NOMO-1 treated with DMSO at 0.1 percent for 48 hours (cell line): Measurements from ENCODE around the gene LANCL2.

Source experiments
- DNase-seq: peaks from one replicate; lab custom pipeline; 2025; ENCODE audit not compliant: unreplicated experiment; lab: John Stamatoyannopoulos, UW

LANCL2 gene

DNA sequence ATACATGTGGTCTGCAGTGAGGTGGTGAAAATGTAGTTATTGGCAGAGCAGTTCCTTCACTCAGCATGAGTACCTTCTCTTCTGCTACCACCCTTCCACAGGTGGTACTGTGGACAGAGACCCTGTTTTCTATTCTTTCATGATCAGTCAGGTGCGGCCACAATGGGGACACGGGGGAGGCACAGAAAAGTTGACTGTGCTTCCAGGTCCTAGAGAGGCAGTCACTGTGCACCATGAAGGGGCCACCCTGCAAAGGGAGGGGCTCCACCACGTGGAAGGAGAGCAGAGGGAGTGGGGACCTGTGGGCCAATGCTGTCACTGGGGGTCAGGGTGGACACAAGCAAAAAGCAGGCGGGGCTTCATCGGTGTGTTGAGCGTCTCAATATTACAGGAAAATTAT lies 3.6 kb upstream of the LANCL2 start:
- DNase-seq, result no peak

DNA sequence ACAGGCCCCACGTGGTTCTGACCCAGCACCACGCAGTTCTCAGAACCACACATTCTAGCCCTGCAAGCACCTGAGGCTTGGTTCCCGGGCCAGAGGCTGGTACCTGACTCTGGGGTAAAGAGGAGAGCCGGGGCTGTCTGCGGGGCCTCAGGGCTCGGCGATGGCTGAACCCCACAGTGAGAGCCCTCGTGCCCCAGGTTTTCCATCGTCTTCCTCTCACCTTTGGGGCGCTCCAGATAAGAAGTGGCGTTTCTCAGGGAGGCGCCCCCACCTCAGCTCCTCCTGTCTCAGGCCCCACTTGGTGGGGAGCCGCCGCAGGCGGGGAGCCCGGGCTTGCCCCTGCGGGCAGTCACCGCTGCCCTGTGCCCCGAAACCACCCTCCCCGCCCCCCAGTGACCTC lies 2.2 kb upstream of the LANCL2 start:
- no peak for DNase-seq

DNA sequence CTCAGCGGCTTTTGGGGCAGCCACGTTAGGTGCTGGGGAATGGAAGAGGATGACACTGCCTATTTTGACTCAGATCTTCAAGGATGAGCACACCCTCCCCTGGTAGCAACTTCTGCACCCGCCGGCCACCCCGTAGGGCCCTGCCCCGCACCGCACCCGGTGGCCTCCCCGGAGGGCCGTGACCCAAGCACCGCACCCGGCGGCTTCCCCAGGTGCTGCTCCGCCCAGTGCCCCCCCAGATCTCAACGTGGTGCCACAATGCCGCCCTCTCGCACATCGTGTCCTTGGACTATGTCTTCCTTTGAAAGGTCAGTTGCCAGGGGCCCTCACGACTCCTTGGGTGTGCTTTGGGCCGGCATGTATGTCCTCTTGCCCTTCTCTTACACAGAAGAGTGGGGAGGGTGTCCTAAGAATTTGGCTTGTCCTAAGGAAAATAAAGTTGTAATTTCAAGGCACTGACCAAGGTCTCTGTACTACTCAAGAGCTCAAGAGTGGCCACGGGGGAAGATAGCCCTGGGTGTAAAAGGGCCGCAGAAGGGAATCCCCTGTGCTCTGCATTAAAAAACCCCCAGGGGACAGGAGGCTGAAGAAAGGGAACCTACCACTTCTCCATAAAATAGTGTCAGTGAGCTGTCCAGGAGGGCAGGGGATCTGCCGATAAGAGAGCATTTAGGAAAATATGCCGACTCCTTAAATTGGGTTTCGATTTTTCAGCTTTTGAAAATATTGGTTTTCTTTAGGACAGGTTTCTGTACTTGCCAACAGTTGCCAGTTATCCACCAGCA lies 1.6 kb upstream of the LANCL2 start:
- no peak for DNase-seq

DNA sequence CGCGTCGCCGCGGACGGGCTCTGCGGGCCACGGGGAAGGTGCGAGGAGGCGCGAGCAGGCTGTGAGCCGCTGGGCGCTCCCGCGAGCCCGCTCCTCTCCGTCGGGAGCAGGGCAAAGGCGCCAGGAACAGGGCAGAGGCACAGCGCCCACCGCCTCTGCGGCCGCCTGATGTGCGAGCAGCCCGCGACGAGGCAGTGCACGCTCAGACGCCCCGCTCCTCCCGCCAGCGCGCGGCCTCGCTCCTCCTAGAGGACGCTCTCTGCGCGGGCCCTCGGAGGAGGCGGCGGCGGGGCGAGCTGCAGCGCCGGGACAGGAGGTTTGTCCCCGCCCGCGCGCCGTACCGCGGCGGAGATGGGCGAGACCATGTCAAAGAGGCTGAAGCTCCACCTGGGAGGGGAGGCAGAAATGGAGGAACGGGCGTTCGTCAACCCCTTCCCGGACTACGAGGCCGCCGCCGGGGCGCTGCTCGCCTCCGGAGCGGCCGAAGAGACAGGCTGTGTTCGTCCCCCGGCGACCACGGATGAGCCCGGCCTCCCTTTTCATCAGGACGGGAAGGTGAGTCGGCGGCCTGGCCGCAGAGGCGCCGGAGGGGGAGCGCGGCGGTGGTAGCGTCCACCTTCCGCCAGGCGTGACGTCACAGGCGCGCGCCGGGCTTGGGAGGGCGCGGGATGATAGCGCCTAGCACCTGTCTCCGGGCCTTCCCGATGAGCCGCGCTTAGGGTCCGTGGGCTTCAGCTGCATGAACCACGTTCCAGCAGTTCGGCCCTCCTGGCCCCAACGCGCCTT lies 731 bp downstream of the LANCL2 start:
- DNase-seq, result peak; percentile 88

DNA sequence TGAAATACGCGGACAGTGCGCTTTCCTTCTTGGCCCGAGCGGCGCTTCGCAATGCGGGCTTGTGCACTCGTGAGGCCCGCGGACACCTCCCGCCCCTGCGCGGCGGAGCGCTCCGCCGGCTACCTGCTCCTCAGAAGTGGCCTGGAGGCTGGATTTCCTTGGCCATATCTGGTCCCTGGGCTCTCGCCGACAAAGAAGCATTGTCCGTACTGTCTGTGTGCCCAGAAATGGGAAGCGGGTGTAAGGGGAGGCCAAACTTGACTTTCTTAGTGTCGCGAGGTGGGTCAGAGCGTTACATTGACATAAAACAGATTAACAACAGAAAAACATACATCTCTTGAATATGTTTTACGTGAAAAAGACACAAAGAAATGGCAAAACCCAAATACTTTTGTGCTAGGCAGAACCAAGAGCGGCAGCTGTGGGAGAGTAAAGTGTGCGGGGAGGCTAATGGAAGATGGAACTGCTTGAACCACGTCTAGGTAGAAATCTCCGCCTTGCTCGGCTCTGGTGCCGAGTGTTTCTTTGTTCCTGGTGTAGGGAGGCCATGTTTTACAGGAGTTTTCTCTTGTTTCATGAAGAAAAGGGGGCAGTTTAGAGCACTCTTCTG lies 1.4 kb downstream of the LANCL2 start:
- no peak for DNase-seq

DNA sequence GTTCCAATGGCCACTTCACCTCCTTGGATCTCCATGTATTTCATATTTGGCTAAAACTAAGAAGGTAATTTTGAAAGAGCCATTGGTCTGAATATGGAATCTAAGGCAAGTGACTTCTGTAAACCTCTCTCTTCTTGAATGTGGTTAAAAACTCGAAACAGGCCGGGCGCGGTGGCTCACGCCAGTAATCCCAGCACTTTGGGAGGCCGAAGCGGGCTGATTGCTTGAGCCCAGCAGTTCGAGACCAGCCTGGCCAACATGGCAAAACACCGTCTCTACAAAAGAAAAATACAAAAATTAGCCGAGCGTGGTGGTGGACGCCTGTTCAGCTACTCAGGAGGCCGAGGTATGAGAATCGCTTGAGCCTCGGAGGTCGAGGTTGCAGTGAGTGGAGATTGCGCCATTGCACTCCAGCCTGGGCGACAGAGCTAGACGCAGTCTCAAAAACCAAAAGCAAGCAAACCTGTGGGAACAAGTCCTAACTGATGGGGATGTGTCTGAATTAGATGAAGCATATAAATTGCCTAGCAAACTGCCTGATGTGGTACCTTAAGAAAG lies 2.2 kb downstream of the LANCL2 start:
- DNase-seq, result no peak

DNA sequence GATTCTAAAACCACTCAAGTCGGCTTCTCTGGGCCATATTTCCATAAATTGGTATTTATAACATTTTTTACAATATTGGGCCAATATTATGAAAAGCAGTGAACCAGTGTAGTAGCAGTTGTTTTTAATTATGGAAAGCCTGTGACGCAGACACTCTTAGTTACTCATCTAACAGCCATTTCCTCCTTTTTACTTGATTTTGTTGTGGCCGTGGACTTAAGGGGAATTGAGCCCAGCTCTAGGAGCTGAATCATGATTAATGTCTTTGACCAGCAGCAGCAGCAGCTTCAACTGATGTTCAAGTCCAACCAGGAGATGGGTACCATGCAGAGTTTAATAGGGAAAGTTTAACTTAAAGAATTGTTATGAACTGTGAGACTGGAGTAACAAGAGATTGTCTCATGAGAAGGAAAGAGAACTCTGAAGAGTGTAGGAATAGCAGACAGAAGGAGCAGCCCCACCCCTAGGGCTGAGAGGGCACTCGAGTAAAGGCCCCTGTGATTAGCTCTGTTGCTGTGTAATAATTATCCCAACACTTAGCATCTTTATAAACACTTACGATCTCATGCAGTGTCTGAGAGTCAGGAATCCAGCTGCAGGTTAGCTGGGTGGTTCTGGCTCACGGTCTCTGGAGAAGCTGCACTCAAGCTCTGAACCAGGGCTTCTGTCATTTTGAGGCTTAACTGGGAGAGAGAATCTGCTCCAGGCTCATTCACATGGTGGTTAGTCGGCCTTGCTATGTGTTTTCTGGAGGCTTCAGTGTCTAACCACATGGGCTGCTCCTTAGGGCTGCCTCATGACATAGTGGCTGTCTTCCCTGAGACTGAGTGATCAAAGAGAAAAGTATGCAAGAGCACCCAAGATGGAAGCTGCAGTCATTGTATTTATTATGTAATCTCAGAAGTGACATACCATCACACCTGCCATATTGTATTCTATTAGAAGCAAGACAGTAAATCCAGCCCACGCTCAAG lies 4.6 kb downstream of the LANCL2 start:
- DNase-seq, result peak; percentile 72

DNA sequence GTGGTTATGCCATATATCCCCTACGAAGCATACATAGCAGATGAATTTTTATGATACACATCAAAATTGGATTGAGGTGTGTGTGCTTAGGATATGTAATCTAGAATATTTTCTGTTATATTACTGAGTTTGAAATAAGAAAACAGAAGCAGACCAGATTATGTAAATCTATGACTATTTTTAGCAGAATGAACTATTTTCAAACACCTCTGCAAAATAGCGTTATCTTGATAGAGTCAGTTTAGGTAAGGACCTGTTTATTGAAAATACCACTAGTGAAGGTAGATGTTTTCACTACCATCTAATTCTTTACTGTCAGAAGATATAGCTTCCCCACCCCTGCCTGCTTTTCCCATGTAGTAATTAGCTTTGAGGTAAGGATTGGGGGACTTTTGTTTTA lies 9.1 kb downstream of the LANCL2 start:
- DNase-seq, result no peak

DNA sequence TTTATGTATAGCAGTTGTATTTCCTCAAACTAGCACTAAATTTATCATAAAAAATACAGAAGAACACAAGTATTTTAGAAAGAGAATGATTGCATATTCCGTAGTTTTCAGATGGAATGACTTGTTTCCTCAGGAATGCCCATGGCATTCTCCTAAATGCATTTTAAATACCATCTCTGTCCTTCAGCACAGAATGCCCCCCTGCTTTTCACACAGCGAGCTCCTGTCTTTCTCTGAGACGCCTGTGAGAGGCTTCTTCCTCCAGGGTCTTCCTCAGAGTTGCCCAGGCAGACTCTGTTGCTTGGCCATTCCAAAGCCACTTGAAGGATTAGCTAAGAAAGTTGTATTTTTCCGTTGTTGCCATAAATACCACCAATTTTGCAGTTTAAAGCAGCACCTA lies 10.1 kb downstream of the LANCL2 start:
- DNase-seq, result no peak

DNA sequence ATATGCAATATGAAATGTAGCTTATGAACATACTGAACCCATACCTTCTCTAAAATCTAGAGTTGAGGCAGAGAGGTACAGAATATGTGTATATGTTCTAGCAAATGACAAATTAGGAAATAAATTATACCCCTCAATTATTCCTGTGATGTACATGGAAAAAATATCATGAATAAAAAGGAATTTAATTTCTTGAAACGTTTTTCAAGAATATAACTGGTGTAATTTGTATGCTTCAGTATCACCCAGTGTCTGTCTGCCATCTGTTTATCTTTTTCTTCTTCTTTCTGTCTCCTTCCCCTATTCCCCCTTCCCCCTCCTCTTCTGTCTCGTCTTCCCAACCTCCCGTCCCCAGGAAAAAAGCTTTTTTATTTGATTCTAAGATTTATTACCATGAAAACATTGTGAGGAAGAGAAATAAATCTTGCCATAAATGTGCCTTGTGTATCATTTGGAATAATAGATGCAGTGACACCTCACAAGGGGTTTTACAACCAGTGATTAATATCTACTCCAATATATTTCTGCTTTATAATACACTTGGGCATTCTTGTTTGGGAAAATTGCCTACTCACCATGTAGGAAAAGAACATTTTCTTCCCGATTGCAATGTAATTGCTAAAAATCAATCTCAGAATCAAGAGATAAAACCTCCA lies 12.2 kb downstream of the LANCL2 start:
- DNase-seq, result no peak

DNA sequence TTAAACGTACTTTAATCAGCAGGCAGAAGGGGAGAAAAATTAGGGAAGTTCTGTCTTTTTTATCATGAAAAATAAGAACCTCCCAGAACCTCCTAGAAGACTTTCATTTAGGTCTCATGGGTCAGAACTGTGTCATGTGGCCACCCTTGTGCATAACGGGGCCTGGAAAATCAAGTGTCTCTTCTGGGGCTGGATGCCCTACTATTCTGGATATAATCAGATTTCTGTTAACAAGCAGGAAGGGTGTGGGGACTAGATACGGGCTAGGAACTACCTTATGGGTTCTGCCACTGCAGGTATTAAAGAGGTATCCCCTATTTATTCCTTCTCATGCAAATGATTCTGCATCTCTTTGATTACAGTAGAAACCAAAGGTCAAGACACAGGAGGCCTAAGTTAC lies 14.1 kb downstream of the LANCL2 start:
- no peak for DNase-seq

DNA sequence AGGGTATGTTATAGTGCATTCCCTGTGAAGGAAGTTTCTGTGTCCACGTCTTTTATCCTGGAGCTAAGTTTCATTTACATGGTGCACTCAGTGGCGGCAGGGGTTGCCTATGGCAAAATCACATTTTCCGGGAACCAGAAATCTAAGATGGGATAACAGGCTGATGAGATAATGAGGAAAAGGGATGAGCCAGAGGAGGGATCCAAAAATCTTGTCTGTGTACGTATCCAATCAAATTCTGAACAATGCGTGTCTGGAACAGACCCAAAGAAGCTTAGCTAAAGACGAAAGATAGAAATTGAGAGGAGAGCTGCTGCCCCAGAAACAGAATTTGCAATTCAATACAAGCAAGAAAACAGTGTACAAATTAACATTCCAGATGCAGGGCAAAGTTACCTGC lies 16.1 kb downstream of the LANCL2 start:
- no peak for DNase-seq

DNA sequence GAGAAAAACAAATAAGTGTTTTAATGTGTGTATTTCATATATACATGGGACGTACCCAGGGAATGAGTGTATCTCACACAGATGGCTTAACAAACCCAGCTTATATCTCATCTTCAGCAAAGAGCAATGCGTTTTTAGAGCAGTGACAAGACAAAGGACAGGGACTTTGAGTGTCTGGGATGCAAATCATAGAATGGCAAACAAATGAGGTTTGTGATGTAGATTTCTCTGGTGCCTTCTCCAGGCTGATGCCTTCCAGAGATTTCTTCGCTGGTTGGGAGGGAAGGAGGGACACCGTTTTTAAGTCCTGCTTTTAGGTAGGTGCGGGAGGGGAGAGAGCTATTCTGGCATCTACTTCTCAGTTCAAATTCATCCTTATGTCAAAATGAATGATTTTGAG lies 16.6 kb downstream of the LANCL2 start:
- DNase-seq, result no peak

DNA sequence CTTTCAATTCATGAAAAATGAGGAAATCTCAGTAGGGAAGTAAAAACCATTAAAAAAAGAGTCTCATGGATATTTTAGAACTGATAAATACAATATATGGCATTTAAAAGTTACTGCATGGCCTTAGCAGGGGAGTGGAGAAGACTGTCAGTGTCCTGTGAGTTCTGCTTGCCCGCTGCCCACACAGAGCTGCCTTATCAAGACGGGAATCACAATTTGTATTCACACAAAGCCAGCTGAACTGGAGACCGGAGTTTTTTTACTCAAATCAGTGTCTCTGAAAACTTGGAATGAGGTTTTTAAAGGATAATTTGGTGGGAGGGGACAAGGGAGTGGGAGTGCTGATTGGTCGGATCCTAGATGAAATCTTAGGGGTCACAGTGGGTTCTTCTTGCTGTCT lies 17.1 kb downstream of the LANCL2 start:
- DNase-seq, result no peak

DNA sequence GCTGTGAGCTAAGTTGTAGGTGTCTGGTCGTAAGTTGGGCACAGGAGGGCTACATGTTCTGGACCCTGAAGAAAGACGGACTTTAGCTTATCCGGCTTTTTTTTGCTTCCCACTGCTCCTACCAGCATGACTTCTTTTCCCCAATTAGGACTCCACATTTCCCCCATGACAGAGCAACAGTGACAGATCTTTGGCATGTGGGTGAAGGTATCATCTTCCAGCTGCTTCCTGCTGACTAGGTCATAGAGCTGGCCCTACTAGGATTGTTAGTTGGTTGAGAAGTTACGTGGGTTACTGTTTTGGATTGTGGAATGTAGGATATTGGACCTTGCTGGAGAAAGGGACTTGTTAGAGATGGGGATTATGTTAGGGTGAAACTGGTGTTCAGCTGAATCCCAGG lies 21.4 kb downstream of the LANCL2 start:
- DNase-seq, result no peak

DNA sequence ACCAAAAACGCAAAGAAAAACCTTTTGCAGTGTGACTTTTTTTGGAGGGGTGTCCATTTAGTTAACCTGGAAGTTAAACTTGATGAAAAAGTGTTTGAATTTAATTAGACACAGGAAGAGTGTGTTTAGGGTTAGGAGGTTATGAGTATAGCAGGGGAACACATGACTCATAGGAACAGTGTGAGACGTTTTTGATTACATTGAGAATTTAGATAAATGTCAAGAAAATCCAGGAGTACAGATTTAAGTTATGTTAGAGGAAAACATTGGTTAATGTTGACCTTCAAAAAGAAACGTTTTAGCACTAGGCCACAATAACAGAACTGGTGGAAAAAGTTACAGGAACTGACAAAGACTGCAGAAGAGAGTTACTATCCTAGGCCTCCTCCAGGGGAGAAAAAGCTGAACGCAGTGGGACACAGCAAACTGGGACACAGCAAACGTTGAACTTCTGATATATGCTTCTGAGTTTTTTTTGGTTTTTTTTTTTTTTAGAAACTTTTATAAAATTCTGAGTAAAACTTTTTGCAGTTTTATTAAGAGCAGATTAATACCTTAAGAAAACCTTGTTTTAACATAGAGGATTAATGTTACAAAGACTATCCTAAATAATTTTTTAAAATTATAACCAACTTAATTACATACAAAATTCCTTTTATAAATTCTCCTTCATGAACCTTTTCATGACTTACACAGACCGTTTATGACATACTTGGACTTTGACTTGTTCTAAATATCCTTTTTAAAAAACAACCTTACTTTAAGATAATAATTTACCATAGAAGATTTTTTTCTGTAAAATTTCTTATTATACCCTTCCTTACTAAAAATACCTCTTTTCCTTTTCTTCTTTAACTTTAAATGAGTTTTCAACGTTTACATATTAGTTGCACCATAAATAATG lies 22.2 kb downstream of the LANCL2 start:
- DNase-seq, result no peak

DNA sequence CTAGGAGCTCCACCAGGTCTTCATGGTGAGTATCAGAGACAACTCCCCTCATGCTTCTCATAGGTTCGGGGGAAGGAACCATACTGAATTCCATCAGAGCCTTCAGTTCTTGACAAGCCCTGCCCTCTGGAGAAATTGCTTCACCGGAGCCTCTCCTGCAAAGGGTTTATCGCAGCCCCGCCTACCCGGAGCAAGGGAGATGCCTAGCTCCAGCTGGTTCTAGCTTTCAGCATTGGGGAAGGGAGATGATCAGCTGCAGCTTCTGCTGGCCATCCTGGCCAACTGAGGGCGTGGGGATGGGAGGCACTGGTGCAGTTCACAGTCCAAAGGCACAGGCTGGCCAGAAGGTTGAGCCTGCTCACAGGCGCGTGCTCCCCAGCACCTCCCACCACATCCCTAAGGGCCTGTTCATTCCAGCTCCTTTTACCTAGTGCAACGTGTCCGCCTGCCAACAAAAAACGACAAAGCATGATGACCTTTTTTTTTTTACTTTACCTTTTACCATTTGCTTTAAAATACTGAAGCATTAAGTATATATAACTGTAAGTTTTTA lies 31.2 kb downstream of the LANCL2 start:
- no peak for DNase-seq

DNA sequence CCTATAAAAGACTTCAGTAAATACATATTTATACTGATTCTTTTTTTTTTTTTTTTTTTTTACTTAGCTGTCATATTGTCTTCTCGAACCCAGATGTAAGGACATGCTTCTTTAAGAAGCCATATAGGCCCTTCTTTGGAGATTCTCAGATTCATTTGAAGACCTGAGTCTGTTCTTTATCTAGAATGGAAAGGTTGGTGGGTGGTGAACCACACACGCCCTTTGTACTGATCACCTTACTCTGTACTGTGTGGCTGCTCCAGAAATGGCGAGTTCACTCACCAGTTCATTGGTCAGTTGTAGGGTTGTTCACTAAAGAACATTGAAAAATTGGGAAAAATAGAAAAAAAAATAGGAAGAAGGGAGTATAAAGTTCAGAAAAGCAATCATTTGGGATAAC lies 32.5 kb downstream of the LANCL2 start:
- DNase-seq, result no peak

DNA sequence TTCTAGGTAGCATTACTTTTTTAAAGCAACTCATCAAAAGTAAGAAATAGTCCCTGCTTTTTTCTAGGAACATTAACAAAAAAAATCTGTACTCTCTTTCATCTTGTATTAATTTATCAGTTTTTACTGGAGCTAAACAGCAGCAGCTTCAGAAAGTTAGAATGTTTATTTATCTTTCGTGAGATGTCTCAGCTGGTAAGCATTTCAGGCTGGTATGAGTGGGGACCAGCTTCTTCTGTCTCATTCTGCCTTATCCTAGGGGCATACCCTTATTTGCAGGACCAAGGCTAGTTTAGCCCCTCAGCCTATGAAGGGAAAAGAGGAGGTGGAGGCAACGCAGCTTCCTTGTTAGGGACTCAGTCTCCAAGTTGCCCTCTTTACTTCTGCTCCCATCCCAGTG lies 35.1 kb downstream of the LANCL2 start:
- DNase-seq, result no peak
